ENCODE data around the gene DNAAF9.

The DNAAF9 gene

GRCh38 chr20:3364323-3365013 is 43.0 kb downstream of the DNAAF9 start:
- no peak for DNase-seq

GRCh38 chr20:3360752-3361151 is 46.7 kb downstream of the DNAAF9 start:
- no peak for DNase-seq

- no peak for DNase-seq
These were observed 48.7 kb downstream of the DNAAF9 start for GRCh38 chr20:3358676-3359340.
